Astrocyte (in vitro differentiated cells and primary cell): ENCODE data around the gene BCR. TPM values are rescaled to one million over a fixed set of nuclear protein-coding genes. Genes with fewer than 3 reads are reported as not detected.
A peak's percentile ranks its signal among the peaks of the same experiment; 100 is the strongest.

Experiments
- DNase-seq: peaks from one replicate; pipeline ENCODE4 v3.0.0-alpha.2; 2010; ENCODE audit warnings: low read depth
- FAIRE-seq: peaks from 2 replicates; lab custom pipeline; 2011; peaks lifted over from hg19 to GRCh38; lab: Jason Lieb, UNC
- H2AFZ ChIP-seq: 2 replicates; pipeline ENCODE4 v1.6.0; 2012; ENCODE audit warnings: low read depth, low read length, inconsistent platforms
- H3K27ac ChIP-seq: 2 replicates; pipeline ENCODE4 v1.5.1; 2011; ENCODE audit warnings: low read depth, low read length, inconsistent platforms
- H3K27me3 ChIP-seq: 2 replicates; pipeline ENCODE4 v1.6.0; 2011; ENCODE audit warnings: low read length, inconsistent platforms; ENCODE audit not compliant: insufficient read depth
- H3K36me3 ChIP-seq: 2 replicates; pipeline ENCODE4 v1.5.1; 2011; ENCODE audit warnings: low read length, inconsistent platforms; ENCODE audit not compliant: insufficient read depth
- H3K4me1 ChIP-seq: 2 replicates; pipeline ENCODE4 v1.5.1; 2011; ENCODE audit warnings: low read length, inconsistent platforms; ENCODE audit not compliant: insufficient read depth
- H3K4me2 ChIP-seq: 2 replicates; pipeline ENCODE4 v1.6.0; 2012; ENCODE audit warnings: low read length, inconsistent platforms
- H3K4me3 ChIP-seq: 2 replicates; pipeline ENCODE4 v1.5.1; 2011; ENCODE audit warnings: low read depth, mild to moderate bottlenecking, low read length, inconsistent platforms; ENCODE audit not compliant: insufficient read depth
- H3K79me2 ChIP-seq: 2 replicates; pipeline ENCODE4 v1.6.0; 2012; ENCODE audit warnings: mild to moderate bottlenecking, low read length, inconsistent platforms; ENCODE audit not compliant: insufficient read depth
- H3K9ac ChIP-seq: 2 replicates; pipeline ENCODE4 v1.6.0; 2012; ENCODE audit warnings: mild to moderate bottlenecking, low read length, inconsistent platforms
- H3K9me3 ChIP-seq: 2 replicates; pipeline ENCODE4 v1.5.1; 2012; ENCODE audit warnings: low read depth, mild to moderate bottlenecking, low read length, inconsistent platforms; ENCODE audit not compliant: insufficient read depth
- H4K20me1 ChIP-seq: 2 replicates; pipeline ENCODE4 v1.6.0; 2012; ENCODE audit warnings: low read length, inconsistent platforms; ENCODE audit not compliant: insufficient read depth
- H3K27ac Mint-ChIP-seq: one replicate; pipeline ENCODE4 v1.8.0; 2021; ENCODE audit warnings: mild to moderate bottlenecking, mixed read lengths; ENCODE audit not compliant: unreplicated experiment
- H3K27me3 Mint-ChIP-seq: one replicate; pipeline ENCODE4 v1.8.0; 2021; ENCODE audit warnings: low read depth, mixed read lengths; ENCODE audit not compliant: unreplicated experiment
- H3K36me3 Mint-ChIP-seq: one replicate; pipeline ENCODE4 v1.8.0; 2021; ENCODE audit warnings: low read depth, mixed read lengths; ENCODE audit not compliant: unreplicated experiment
- H3K4me1 Mint-ChIP-seq: one replicate; pipeline ENCODE4 v1.8.0; 2021; ENCODE audit warnings: low read depth, mixed read lengths; ENCODE audit not compliant: unreplicated experiment
- H3K4me3 Mint-ChIP-seq: one replicate; pipeline ENCODE4 v1.8.0; 2021; ENCODE audit warnings: mild to moderate bottlenecking, moderate library complexity, mixed read lengths; ENCODE audit not compliant: unreplicated experiment
- H3K9me3 Mint-ChIP-seq: one replicate; pipeline ENCODE4 v1.8.0; 2021; ENCODE audit warnings: mild to moderate bottlenecking, mixed read lengths; ENCODE audit not compliant: unreplicated experiment
- CTCF ChIP-seq: IDR thresholded peaks from 2 replicates; pipeline ENCODE4 v1.5.1; 2011; ENCODE audit warnings: low read depth, mild to moderate bottlenecking, inconsistent platforms, low read length, moderate library complexity; ENCODE audit not compliant: insufficient read depth
- EZH2 ChIP-seq: IDR thresholded peaks from 2 replicates; pipeline ENCODE4 v1.6.1; 2012; ENCODE audit warnings: mild to moderate bottlenecking, low read length, inconsistent platforms; ENCODE audit not compliant: insufficient read depth
- total RNA-seq: library from RNA; stranded (reverse); gene quantifications from 2 replicates; pipeline ENCODE4 v1.2.1, GENCODE V29; 2021

The BCR gene
- total RNA-seq, 1 donor from 2014 or later, result 48.9 TPM

- no peak for TF ChIP-seq CTCF
- TF ChIP-seq EZH2, result no peak
- FAIRE-seq (no peak), DNase-seq (no peak)
- Mint-ChIP-seq H3K9me3 (no peaks in the 10 kb centered on the region), H3K36me3 (peaks cover 11% of the 10 kb centered on the region), H3K4me3 (no peak overlapping the region), H3K4me1 (peaks cover 7% of the 10 kb centered on the region), H3K27ac (no peak overlapping the region), H3K27me3 (no peaks in the 10 kb centered on the region)
- H3K79me2 ChIP-seq, result no peaks in the 10 kb centered on the region
- H4K20me1 ChIP-seq, result peaks cover 11% of the 10 kb centered on the region
- H2AFZ ChIP-seq, result no peak overlapping the region
- H3K27ac ChIP-seq, result no peak overlapping the region
- H3K4me1 ChIP-seq, result peaks cover 19% of the 10 kb centered on the region
- no peaks in the 10 kb centered on the region for H3K9me3 ChIP-seq
- H3K36me3 ChIP-seq, result no peaks in the 10 kb centered on the region
- H3K4me3 ChIP-seq, result no peak overlapping the region
- H3K4me2 ChIP-seq, result no peak overlapping the region
- H3K9ac ChIP-seq, result no peak overlapping the region
- no peaks in the 10 kb centered on the region for H3K27me3 ChIP-seq
Observed at GRCh38 chr22:23280356-23281052, 100.2 kb downstream of the BCR start.

GRCh38 chr22:23281053-23281405 lies 100.7 kb downstream of the BCR start:
- H3K4me3 Mint-ChIP-seq, result no peak overlapping the region
- Histone ChIP-seq H3K4me2 (peak overlapping the region; percentile 75), H3K79me2 (no peaks in the 10 kb centered on the region), H3K9me3 (no peaks in the 10 kb centered on the region), H4K20me1 (peaks cover 11% of the 10 kb centered on the region), H3K4me3 (no peak overlapping the region), H3K27me3 (no peaks in the 10 kb centered on the region), H3K4me1 (peaks cover 24% of the 10 kb centered on the region), H2AFZ (no peak overlapping the region), H3K9ac (peak overlapping the region; percentile 32), H3K27ac (peak overlapping the region; percentile 29), H3K36me3 (no peaks in the 10 kb centered on the region)
- FAIRE-seq, result no peak
- H3K36me3 Mint-ChIP-seq, result peaks cover 5% of the 10 kb centered on the region
- no peaks in the 10 kb centered on the region for H3K9me3 Mint-ChIP-seq
- DNase-seq, result no peak
- no peak overlapping the region for H3K27ac Mint-ChIP-seq
- H3K4me1 Mint-ChIP-seq, result peaks cover 12% of the 10 kb centered on the region
- TF ChIP-seq EZH2 (no peak), CTCF (no peak)
- H3K27me3 Mint-ChIP-seq, result no peaks in the 10 kb centered on the region

- peaks cover 12% of the 10 kb centered on the region for H3K4me1 Mint-ChIP-seq
- no peaks in the 10 kb centered on the region for H3K27me3 ChIP-seq
- no peak overlapping the region for H3K27ac Mint-ChIP-seq
- H3K27me3 Mint-ChIP-seq, result no peaks in the 10 kb centered on the region
- TF ChIP-seq EZH2, result no peak
- TF ChIP-seq CTCF, result peak; percentile 79
- H3K4me2 ChIP-seq, result peak overlapping the region; percentile 75
- peak overlapping the region; percentile 29 for H3K27ac ChIP-seq
- no peaks in the 10 kb centered on the region for H3K9me3 ChIP-seq
- H3K36me3 ChIP-seq, result no peaks in the 10 kb centered on the region
- H3K4me3 Mint-ChIP-seq, result no peak overlapping the region
- peaks cover 28% of the 10 kb centered on the region for H3K4me1 ChIP-seq
- H3K79me2 ChIP-seq, result no peaks in the 10 kb centered on the region
- H4K20me1 ChIP-seq, result peaks cover 11% of the 10 kb centered on the region
- no peak overlapping the region for H3K4me3 ChIP-seq
- peak overlapping the region; percentile 65 for H2AFZ ChIP-seq
- H3K9me3 Mint-ChIP-seq, result no peaks in the 10 kb centered on the region
- H3K9ac ChIP-seq, result peak overlapping the region; percentile 32
- H3K36me3 Mint-ChIP-seq, result peaks cover 5% of the 10 kb centered on the region
- FAIRE-seq (no peak), DNase-seq (peak; percentile 51)
Observed at GRCh38 chr22:23281406-23282088, 101.2 kb downstream of the BCR start.
